Colonic mucosa (tissue), 4 donors: ENCODE data around the gene MIEF1. TPM values are rescaled to one million over a fixed set of nuclear protein-coding genes. Genes with fewer than 3 reads are reported as not detected.
A peak's percentile ranks its signal among the peaks of the same experiment; 100 is the strongest.

Experiments
- DNase-seq: peaks from one replicate; pipeline ENCODE4 v3.0.0-alpha.2; 2020
- H3K27ac ChIP-seq: fragments of 200-600 bp; one replicate; pipeline ENCODE4 v1.8.0; 2021
- H3K27me3 ChIP-seq: fragments of 200-600 bp; one replicate; pipeline ENCODE4 v1.8.0; 2021
- H3K36me3 ChIP-seq: fragments of 200-600 bp; one replicate; pipeline ENCODE4 v1.8.0; 2021
- H3K4me1 ChIP-seq: fragments of 200-600 bp; one replicate; pipeline ENCODE4 v1.8.0; 2021; ENCODE audit warnings: mild to moderate bottlenecking
- H3K4me3 ChIP-seq: fragments of 200-600 bp; one replicate; pipeline ENCODE4 v1.8.0; 2021
- H3K9ac ChIP-seq, 2 donors: one replicate each; pipeline ENCODE4 v1.7.0; 2013; ENCODE audit warnings: control low read depth in 2 of 2, low read depth in 2 of 2, low read length in 2 of 2
- H3K9me3 ChIP-seq: fragments of 200-600 bp; one replicate; pipeline ENCODE4 v1.8.0; 2021
- intact Hi-C: fragments of 100-400 bp; cut with DNase I; formaldehyde crosslinking; loops from one replicate; pipeline ENCODE4 v1.14.1; 2022
- total RNA-seq, 2 donors: library from RNA; stranded (reverse); fragmentation: NEBNext Ultra II Directional in 1 of 2; extraction: Animal tissue kit (Norgen Biotek cat#: 25700) in 1 of 2; gene quantifications; one replicate each; pipeline ENCODE4 v1.2.1, GENCODE V29; 2021
- TF ChIP-seq, protein P1 (sequence below): fragments of 200-600 bp; IDR thresholded peaks from one replicate; pipeline ENCODE4 v1.8.0; 2022; ENCODE audit warnings: antibody characterized with exemption, mild to moderate bottlenecking
- donor health status: healthy.
- donor health status: DM: no; HTN: no; CAD: no.
- donor health status: DM: no; HTN: no; CAD: no.

Gene MIEF1
- total RNA-seq, 2 donors from 2014 or later: 28.6 to 36.6 TPM

DNA sequence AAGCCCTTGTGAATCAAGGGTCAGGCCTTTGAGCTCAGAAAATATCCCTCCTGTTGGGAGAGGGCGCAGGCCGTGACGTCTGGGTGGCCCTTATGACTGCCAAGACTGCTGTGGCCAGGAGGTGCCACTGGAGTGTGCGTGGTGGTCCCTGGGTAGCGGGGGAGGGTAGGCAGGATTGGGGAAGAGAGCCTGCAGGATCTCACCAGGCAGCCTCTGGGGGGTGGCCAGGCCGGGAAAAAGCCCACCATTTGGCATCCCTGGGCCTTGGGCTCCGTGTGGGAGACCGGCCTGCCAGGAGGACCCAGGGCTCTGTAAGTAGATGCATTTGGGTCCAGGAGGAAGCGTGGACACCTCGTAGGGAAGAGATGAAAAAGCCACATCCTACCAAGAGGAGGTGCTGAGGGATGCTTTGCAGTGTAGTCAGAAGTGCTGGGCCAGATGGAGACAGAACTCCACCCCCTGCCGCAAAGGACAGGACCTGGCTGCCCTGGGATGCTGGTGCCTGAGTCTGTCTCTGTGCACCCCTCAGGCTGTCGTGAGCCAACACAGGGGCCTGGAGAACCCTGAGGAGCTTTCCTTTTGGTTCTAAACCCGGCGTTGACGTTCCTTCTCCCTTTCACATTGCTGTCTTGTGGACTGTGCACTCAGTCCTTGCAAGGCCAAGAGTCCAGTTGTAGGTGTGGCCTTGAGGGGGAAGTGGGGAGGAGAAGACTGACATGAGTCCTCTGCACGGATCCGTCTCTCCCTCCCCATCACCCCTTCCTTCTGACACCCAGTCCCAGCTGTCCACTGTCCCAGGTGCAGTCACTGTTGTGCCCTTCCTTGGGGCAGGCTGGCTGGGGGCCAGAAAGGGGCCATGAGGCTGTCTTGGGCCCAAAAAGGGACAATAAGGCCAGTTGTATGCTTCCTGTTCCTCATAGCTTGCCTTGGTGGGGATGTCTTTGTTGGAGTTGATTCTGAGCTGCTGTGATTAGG is 12.7 kb upstream of the MIEF1 start:
- H3K27me3 ChIP-seq: no peaks in the 10 kb centered on the region
- no peaks in the 10 kb centered on the region for H3K9me3 ChIP-seq
- no peak overlapping the region for H3K9ac ChIP-seq
- TF ChIP-seq, protein P1, sequence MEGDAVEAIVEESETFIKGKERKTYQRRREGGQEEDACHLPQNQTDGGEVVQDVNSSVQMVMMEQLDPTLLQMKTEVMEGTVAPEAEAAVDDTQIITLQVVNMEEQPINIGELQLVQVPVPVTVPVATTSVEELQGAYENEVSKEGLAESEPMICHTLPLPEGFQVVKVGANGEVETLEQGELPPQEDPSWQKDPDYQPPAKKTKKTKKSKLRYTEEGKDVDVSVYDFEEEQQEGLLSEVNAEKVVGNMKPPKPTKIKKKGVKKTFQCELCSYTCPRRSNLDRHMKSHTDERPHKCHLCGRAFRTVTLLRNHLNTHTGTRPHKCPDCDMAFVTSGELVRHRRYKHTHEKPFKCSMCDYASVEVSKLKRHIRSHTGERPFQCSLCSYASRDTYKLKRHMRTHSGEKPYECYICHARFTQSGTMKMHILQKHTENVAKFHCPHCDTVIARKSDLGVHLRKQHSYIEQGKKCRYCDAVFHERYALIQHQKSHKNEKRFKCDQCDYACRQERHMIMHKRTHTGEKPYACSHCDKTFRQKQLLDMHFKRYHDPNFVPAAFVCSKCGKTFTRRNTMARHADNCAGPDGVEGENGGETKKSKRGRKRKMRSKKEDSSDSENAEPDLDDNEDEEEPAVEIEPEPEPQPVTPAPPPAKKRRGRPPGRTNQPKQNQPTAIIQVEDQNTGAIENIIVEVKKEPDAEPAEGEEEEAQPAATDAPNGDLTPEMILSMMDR: no peak
- no peak overlapping the region for H3K4me3 ChIP-seq
- H3K36me3 ChIP-seq: no peaks in the 10 kb centered on the region
- no peak overlapping the region for H3K27ac ChIP-seq
- intact Hi-C loops: loop anchor here (5.0 kb wide), 1 partner anchor 38 kb away; no protein-coding TSS in a partner anchor
- no peak for DNase-seq
- H3K4me1 ChIP-seq: peaks cover 7% of the 10 kb centered on the region

DNA sequence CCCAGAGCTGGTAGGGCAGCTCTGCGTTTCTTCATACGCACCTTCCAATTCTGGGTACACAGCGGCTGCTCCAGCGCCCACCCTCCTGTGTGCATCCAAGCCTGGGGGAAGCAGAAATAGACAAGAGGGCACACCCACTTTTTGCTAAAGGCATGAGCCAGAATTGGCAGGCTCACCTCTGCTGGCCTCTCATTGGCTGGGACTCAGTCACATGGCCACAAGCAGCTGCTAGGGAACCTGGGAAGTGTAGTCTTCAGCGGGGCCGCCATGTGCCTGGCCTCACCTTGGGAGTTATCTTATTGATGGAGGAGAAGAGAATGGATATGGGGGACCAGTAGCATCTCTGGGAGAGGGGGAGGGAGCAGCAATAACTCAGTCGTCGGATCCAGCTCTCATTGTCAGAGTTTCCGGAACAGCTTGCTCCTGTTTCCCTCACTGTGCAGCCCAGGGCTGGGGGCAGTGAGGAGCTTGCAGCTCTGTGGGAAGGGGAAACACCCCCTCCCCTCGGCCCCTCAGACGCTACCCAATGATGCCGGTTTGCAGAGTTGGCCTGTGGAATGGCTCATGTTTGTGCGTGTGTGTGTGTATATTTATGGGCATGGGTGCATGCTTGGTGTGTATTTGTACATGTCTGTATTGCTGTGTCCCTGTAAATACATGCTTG is 11.8 kb upstream of the MIEF1 start:
- Histone ChIP-seq H3K9me3 (no peaks in the 10 kb centered on the region), H3K27me3 (no peaks in the 10 kb centered on the region), H3K27ac (no peak overlapping the region), H3K9ac (no peak overlapping the region), H3K4me3 (no peak overlapping the region), H3K4me1 (peaks cover 7% of the 10 kb centered on the region), H3K36me3 (no peaks in the 10 kb centered on the region)
- TF ChIP-seq, protein P1: no peak
- intact Hi-C loops: loop anchor here (5.0 kb wide), 1 partner anchor 37 kb away; no protein-coding TSS in a partner anchor
- peak; percentile 79 for DNase-seq

DNA sequence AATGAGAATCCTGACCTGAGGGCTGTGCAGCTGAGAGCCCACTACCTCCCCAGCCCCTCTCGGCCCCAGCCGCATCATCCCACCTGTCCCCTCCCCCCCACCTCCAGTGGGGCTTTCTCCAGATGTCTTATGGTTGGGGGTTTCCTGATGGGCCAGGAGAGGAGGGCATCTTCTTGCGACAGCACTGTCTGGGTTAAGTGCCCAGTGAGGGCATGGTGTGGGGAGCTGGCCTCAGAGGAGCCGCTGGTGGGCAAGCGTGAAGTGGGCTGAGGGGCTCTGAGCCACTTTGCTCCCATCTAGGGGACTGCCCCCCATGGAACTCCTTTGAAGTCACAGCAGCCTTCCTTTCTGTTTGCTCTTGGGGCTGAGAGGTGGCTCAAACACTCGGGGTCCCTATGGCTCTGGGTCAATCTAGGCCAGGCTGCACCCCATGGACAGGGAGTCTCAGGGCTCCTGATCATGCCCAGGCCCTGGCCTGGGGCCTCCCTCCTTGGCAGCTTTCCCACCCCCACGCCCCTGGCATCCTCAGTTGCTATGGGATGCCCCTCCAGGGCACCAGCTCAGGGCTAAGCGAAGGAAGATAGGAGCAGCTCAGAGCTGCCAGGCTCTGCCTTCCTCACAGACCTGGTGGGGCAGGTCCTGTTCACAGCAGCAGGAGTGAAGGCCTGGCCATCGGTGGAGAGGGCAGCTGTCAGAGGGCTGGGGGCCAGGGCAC is 11.0 kb upstream of the MIEF1 start:
- TF ChIP-seq, protein P1: no peak
- H3K36me3 ChIP-seq: no peaks in the 10 kb centered on the region
- H3K9me3 ChIP-seq: no peaks in the 10 kb centered on the region
- no peak overlapping the region for H3K4me3 ChIP-seq
- intact Hi-C loops: loop anchor here (5.0 kb wide), 1 partner anchor 36 kb away; no protein-coding TSS in a partner anchor
- no peak overlapping the region for H3K27ac ChIP-seq
- peaks cover 7% of the 10 kb centered on the region for H3K4me1 ChIP-seq
- no peak for DNase-seq
- H3K27me3 ChIP-seq: no peaks in the 10 kb centered on the region
- no peak overlapping the region for H3K9ac ChIP-seq

DNA sequence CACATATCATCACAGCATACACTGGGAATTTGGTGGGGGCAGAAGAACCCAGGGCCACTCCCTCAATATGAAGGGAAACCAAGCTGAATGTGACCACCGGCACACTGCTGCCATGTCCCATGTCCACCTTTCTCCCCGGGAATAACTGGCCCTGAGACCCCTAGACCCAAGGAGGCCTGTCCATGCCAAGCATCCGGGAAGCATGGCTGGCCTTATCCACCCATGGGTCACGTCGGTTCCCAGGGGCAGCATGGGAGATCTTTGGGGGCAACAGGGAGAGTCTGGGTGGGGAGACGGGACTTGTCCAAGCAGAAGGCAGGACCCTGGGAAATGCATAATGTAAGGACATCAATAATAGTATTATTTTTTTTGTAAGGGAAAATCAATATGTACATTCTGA is 10.4 kb upstream of the MIEF1 start:
- intact Hi-C loops: loop anchor here (5.0 kb wide), 1 partner anchor 36 kb away; no protein-coding TSS in a partner anchor
- Histone ChIP-seq H3K9ac (no peak overlapping the region), H3K27ac (no peak overlapping the region), H3K36me3 (no peaks in the 10 kb centered on the region), H3K27me3 (no peaks in the 10 kb centered on the region), H3K4me1 (peaks cover 7% of the 10 kb centered on the region), H3K9me3 (no peaks in the 10 kb centered on the region), H3K4me3 (no peak overlapping the region)
- TF ChIP-seq, protein P1: no peak
- DNase-seq: no peak

DNA sequence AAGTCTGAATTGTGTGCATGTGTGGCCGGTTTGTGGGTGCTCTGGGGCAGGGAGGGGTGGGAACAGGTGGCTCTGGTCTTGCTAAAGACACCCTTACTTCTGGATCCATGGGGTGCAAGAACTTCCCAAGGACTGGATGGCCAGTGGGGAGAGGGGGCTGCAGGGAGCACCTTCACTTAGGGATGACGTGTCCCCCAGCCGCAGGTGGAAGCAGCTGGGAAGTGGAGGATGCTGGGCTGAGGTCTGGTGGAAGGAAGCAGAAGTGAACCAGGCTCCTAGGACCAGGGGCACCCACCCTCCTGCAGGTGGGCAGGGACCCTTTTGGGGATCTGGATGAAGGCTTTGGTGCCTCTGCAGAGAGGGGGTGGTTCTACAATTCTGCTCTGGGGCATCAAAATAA is 9.9 kb upstream of the MIEF1 start:
- H3K4me1 ChIP-seq: peaks cover 7% of the 10 kb centered on the region
- no peak overlapping the region for H3K4me3 ChIP-seq
- no peak overlapping the region for H3K9ac ChIP-seq
- H3K27me3 ChIP-seq: no peaks in the 10 kb centered on the region
- intact Hi-C loops: loop anchor here (5.0 kb wide), 1 partner anchor 35 kb away; no protein-coding TSS in a partner anchor
- DNase-seq: no peak
- H3K36me3 ChIP-seq: no peaks in the 10 kb centered on the region
- H3K27ac ChIP-seq: no peak overlapping the region
- H3K9me3 ChIP-seq: no peaks in the 10 kb centered on the region
- TF ChIP-seq, protein P1: no peak
